A549 treated with GW870086 at 1 μM for 4 hours (cell line): ENCODE results near the gene DDX39B. TPM values are rescaled to one million over a fixed set of nuclear protein-coding genes. Genes with fewer than 3 reads are reported as not detected.

Experiments
- total RNA-seq: library from RNA; stranded (reverse); fragments of 200-300 nt; extraction: Qiagen RNA extraction; gene quantifications from 5 replicates; pipeline ENCODE4 v1.2.3, GENCODE V29; 2022; ENCODE audit warnings: low read depth

DDX39B gene
- total RNA-seq = 324 to 377 TPM (median 358 TPM) in 5 replicates

DNA sequence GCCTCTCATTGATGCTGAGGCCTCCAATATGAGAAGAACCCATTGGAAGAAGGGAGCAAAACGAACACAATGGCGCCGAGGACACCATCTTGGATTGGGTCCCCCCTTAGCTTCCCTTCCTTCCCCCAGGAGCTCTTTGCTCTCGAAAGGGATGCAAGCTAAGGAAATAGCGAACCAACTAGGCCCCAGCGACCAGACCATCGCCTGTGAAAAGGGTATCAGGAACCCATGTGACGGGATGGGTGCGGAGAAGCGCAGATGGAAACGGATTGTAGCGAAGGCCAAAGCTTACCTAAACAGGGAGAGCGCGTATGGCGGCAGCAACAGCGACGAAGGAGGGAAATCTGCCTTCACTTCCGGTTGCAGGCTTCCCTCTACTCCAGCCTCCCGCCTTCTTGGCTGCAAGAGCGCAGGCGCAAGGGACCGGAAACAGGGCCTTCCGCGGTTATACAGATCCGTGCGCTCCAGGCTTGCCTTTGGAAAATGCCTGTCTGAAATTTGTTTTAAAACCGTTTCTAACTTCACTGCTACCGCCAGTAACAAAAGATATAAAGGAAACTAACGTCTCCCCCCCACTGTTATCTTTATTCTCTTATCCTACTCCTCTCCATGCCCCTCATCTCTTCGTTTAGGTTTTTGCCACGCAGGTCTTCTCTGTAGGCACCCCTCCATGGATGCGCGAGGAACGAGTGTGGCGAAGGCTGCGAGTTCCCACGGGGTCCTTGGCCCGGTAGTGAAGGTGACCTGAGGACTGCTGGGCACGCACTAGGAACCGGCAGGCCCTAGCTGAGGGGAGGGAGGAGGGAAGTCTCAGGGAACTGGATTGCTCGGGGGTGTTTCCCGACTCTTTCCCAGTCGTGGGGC lies at the start of gene DDX39B:
Gene DDX39B, minus strand, starts transcription at position 346 of the 864 bp plus-strand sequence. CDS start 1,471 bp downstream, outside the sequence.

DNA sequence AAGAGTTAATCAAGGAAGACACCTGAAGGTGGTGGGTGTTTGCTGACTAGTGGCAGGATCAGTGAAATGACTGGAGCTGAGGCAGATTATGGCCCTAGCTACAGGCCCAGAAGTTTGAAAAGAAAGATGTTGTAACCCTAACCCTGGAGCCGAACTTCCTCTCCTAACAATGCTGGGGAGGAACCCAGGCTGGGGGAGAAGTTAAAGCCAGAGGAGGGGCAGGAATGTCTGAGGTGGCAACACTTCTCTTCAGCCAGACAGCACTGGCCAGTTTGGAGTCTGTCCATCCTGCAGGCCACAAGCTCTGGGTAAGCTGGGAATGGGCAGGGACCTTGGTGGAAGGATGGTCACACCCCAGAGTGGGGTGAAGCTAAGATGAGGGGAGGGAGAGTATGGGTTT lies 44.2 kb upstream of the DDX39B start, which contains the start of gene LST1:
Gene LST1, plus strand, starts transcription at position 270 of the 400 bp plus-strand sequence. CDS start 1,023 bp downstream, outside the sequence.

DNA sequence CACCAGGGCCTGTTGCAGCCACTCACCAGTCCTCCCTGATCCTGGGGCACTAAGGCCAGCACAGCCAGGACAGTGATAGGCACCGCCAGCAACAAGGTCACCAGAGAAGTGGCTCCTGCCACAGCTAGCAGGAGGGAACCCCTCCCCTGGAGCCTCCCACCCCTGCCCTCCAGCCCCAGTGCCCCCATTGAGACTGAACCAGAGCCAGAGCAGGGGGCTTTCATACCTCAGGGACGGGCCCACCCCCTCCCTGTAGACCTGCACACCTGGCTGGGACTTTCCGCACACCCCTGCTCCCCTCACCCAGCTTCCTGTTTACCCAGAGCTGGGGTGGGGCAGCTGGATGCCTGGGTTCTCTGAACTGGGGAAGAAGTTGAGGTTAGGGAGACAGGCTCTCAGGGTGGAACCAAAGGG lies 40.4 kb upstream of the DDX39B start, which contains the start of gene LTB:
Gene LTB, minus strand, starts transcription at position 195 of the 414 bp plus-strand sequence. Its CDS starts 7 bp downstream, at position 188.

DNA sequence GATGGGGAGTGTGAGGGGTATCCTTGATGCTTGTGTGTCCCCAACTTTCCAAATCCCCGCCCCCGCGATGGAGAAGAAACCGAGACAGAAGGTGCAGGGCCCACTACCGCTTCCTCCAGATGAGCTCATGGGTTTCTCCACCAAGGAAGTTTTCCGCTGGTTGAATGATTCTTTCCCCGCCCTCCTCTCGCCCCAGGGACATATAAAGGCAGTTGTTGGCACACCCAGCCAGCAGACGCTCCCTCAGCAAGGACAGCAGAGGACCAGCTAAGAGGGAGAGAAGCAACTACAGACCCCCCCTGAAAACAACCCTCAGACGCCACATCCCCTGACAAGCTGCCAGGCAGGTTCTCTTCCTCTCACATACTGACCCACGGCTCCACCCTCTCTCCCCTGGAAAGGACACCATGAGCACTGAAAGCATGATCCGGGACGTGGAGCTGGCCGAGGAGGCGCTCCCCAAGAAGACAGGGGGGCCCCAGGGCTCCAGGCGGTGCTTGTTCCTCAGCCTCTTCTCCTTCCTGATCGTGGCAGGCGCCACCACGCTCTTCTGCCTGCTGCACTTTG lies 33.6 kb upstream of the DDX39B start, which contains the start of gene TNF:
Gene TNF, plus strand, starts transcription at position 231 of the 567 bp plus-strand sequence. Its CDS starts 177 bp downstream, at position 408.

DNA sequence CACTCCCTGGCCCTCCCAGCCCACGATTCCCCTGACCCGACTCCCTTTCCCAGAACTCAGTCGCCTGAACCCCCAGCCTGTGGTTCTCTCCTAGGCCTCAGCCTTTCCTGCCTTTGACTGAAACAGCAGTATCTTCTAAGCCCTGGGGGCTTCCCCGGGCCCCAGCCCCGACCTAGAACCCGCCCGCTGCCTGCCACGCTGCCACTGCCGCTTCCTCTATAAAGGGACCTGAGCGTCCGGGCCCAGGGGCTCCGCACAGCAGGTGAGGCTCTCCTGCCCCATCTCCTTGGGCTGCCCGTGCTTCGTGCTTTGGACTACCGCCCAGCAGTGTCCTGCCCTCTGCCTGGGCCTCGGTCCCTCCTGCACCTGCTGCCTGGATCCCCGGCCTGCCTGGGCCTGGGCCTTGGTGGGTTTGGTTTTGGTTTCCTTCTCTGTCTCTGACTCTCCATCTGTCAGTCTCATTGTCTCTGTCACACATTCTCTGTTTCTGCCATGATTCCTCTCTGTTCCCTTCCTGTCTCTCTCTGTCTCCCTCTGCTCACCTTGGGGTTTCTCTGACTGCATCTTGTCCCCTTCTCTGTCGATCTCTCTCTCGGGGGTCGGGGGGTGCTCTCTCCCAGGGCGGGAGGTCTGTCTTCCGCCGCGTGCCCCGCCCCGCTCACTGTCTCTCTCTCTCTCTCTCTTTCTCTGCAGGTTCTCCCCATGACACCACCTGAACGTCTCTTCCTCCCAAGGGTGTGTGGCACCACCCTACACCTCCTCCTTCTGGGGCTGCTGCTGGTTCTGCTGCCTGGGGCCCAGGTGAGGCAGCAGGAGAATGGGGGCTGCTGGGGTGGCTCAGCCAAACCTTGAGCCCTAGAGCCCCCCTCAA lies 30.5 kb upstream of the DDX39B start, which contains the start of gene LTA:
Gene LTA, plus strand, starts transcription at position 249 of the 871 bp plus-strand sequence. Its CDS starts 454 bp downstream, at position 703.

DNA sequence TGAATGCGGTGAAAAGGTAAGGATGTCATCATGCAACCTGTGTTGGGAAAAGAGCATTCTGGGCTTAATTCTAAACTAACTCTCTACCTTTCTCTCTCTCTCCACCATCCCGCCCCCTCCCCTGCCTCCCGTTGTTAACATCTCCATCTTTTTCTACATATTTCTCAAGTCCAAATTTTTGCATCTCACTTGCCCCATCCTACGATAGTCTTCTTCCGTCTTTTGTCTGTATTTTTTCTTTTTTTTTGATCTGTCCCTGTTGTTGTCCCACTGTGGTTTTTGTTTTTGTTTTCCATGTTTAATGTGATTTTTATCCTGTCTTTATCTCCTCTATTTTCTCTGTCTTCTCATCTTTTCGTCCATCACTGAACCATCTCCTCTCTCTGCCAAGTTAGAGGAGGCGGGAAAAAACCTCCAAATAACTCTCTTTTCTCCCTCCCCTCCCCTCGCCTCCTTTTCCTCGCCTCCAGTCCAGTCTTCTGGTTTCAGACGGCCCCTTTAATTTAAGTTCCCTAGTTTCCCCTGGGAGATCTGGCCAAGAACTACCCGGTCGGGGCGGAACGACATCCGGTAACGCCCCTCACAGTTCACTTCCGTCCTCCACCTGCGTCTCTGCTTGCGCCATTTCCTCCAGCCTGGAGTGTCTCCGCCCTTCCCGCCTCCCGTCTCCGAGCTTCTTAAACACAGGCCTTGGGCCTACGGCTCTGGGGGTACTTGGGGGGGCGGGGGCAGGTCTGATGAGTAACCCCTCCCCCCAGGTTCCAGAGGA lies 5.3 kb upstream of the DDX39B start, which contains the start of gene NFKBIL1:
Gene NFKBIL1, plus strand, starts transcription at position 651 of the 769 bp plus-strand sequence. Its CDS starts 87 bp downstream, at position 738.

DNA sequence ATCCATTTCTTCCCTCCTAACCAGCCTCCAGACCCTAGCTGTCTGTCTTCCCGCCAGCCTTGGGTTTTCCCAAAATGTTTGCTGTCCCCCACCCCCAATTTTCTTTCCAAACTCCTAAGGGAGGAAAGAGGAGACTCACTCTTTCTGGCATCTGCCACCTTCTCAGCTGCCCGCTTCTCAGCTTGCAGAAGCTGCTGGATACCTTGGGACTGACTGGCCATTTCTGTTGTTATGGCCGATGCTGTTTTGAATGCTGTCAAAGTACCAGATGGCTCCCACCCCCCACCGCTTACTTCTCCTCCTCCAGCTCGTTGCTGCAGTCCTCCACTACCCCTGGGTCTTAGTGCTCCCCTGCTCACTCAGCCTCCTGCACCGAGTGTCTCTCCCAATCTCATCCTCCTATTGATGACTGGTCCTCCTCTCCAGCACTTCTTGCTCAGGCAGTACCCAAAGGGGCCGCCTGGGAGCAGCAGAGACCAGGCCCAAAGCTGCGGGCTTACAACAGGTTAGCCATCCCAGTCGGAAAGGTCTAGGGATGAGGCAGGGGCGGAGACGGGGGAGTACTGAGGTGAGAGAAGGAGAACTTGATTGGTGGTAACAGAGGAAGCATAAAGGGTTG lies 4.6 kb upstream of the DDX39B start, which contains the start of gene ATP6V1G2:
Gene ATP6V1G2, minus strand, starts transcription at position 270 of the 619 bp plus-strand sequence. Its CDS starts 49 bp downstream, at position 221.

DNA sequence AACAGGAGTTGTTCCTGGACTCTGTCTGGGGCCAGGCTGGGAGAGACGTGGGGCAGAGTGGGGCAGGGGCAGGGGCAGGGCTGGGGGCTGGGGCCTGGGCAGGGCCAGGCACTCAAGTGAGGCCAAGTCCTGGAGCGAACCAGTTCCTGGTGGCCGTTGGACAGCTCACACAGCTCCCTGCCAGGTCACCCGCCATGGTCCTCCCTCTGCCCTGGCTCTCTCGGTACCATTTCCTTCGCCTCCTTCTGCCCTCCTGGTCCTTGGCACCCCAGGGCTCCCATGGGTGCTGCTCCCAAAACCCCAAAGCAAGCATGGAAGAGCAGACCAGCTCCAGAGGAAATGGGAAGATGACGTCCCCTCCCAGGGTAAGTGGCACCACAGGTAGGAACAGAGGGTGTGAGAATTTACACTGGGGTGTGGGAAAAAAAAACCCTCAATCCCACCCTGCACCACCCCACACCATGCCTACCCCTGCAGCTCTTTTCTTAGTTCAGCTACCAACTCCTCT lies 12.9 kb downstream of the DDX39B start, which contains the start of gene MCCD1:
Gene MCCD1, plus strand, starts transcription at position 142 of the 508 bp plus-strand sequence. Its CDS starts 53 bp downstream, at position 195.

DNA sequence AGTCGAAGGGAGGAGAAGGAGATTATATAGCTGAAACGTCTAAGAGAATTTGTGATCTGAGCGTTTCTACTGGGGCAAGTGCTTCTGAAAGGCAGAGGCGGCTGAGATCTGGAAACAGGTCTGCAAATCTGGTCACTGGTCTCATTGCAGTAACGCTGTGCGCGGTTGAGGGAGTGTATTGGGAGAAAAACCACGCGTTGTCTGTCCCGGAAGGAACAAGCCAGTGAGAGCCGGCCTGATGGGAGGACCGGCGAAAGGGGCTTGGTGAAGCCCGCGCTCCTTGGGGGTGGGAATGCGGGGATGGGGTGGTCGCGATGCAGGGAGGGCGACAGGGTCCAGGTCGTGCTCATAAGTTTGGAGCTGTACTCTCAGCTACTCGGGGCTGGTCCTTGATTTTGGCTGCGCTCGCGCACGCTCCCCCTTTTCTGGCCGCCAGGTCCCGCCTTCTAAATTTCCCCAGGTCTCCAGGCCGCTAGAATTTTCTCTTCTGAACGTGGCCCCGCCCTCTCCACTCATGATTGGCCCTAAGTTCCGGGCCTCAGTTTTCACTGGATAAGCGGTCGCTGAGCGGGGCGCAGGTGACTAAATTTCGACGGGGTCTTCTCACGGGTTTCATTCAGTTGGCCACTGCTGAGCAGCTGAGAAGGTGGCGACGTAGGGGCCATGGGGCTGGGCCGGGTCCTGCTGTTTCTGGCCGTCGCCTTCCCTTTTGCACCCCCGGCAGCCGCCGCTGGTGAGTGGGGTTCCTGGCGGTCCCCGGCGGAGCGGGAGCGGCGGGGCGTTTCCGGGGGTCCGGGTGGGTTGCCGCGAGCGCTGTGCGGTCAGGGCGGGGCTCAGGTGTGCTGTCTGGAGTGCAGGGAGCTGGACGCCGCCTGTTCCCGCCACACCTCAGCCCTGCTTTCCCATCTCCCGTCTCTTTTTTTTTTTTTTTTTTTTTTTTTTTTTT lies 44.0 kb downstream of the DDX39B start, which contains the start of gene MICB:
Gene MICB, plus strand, starts transcription at position 615 of the 946 bp plus-strand sequence. Its CDS starts 49 bp downstream, at position 664.

Other genes starting within 250 kb of the DDX39B start
- gene HLA-B, start 184.8 kb downstream of the DDX39B start, total RNA-seq = 19.9 to 38.0 TPM (median 25.5 TPM) in 5 replicates
- 28.4 to 32.1 TPM (median 31.4 TPM) in 5 replicates for gene MICA, start 138.4 kb downstream of the DDX39B start, total RNA-seq
- 6.2 to 8.4 TPM (median 7.1 TPM) in 5 replicates for gene MICB, start 43.9 kb downstream of the DDX39B start, total RNA-seq
- not detected in 5 replicates for gene MCCD1, start 13.0 kb downstream of the DDX39B start, total RNA-seq
- gene ATP6V1G2, start 4.6 kb upstream of the DDX39B start, total RNA-seq = 0.55 to 1.2 TPM (median 0.83 TPM) in 5 replicates
- gene NFKBIL1, start 5.6 kb upstream of the DDX39B start, total RNA-seq = 10.4 to 11.2 TPM (median 11.1 TPM) in 5 replicates
- 0.17 to 0.34 TPM in 2 of 5 replicates, not detected in the others for gene LTA, start 30.3 kb upstream of the DDX39B start, total RNA-seq
- 0.16 TPM in 1 of 5 replicates, not detected in the others for gene TNF, start 33.6 kb upstream of the DDX39B start, total RNA-seq
- 0.21 to 0.65 TPM (median 0.29 TPM) in 4 of 5 replicates, not detected in the other for gene LTB, start 40.4 kb upstream of the DDX39B start, total RNA-seq
- gene LST1, start 44.3 kb upstream of the DDX39B start, total RNA-seq = 0.30 to 0.66 TPM in 2 of 5 replicates, not detected in the others
- gene NCR3, start 51.0 kb upstream of the DDX39B start, total RNA-seq = not detected in 5 replicates
- not detected in 5 replicates for gene AIF1, start 73.2 kb upstream of the DDX39B start, total RNA-seq
- 66.6 to 89.8 TPM (median 85.0 TPM) in 5 replicates for gene PRRC2A, start 78.7 kb upstream of the DDX39B start, total RNA-seq
- gene BAG6, start 110.7 kb upstream of the DDX39B start, total RNA-seq = 114 to 149 TPM (median 138 TPM) in 5 replicates
- gene APOM, start 113.9 kb upstream of the DDX39B start, total RNA-seq = 2.6 to 4.5 TPM (median 3.1 TPM) in 5 replicates
- 10.6 to 12.7 TPM (median 12.1 TPM) in 5 replicates for gene C6orf47, start 118.8 kb upstream of the DDX39B start, total RNA-seq
- gene GPANK1, start 123.0 kb upstream of the DDX39B start, total RNA-seq = 8.2 to 10.4 TPM (median 9.7 TPM) in 5 replicates
- 167 to 186 TPM (median 177 TPM) in 5 replicates for gene CSNK2B, start 124.1 kb upstream of the DDX39B start, total RNA-seq
- gene LY6G5B, start 128.0 kb upstream of the DDX39B start, total RNA-seq = 3.6 to 5.4 TPM (median 4.3 TPM) in 5 replicates
- gene LY6G5C, start 139.1 kb upstream of the DDX39B start, total RNA-seq = 1.3 to 2.5 TPM (median 1.7 TPM) in 5 replicates
- gene ABHD16A, start 161.3 kb upstream of the DDX39B start, total RNA-seq = 12.8 to 19.4 TPM (median 18.7 TPM) in 5 replicates
- not detected in 5 replicates for gene LY6G6F, start 164.9 kb upstream of the DDX39B start, total RNA-seq
- not detected in 5 replicates for gene LY6G6D, start 173.3 kb upstream of the DDX39B start, total RNA-seq
- gene LY6G6C, start 179.7 kb upstream of the DDX39B start, total RNA-seq = 0.14 TPM in 1 of 5 replicates, not detected in the others
- not detected in 5 replicates for gene MPIG6B, start 181.4 kb upstream of the DDX39B start, total RNA-seq
- gene DDAH2, start 187.3 kb upstream of the DDX39B start, total RNA-seq = 26.8 to 31.8 TPM (median 27.9 TPM) in 5 replicates
- 486 to 498 TPM (median 493 TPM) in 5 replicates for gene CLIC1, start 194.5 kb upstream of the DDX39B start, total RNA-seq
- 10.5 to 13.8 TPM (median 12.5 TPM) in 5 replicates for gene MSH5, start 198.0 kb upstream of the DDX39B start, total RNA-seq
- gene SAPCD1, start 220.7 kb upstream of the DDX39B start, total RNA-seq = 1.6 to 3.9 TPM (median 3.7 TPM) in 5 replicates
- gene VWA7, start 235.3 kb upstream of the DDX39B start, total RNA-seq = 1.2 to 2.0 TPM (median 1.5 TPM) in 5 replicates